ENCODE measurements around the gene KRT9. TPM values are rescaled to one million over a fixed set of nuclear protein-coding genes. Genes with fewer than 3 reads are reported as not detected.

KRT9 gene
- total RNA-seq, 4 donors from 2014 or later, result not detected

DNA sequence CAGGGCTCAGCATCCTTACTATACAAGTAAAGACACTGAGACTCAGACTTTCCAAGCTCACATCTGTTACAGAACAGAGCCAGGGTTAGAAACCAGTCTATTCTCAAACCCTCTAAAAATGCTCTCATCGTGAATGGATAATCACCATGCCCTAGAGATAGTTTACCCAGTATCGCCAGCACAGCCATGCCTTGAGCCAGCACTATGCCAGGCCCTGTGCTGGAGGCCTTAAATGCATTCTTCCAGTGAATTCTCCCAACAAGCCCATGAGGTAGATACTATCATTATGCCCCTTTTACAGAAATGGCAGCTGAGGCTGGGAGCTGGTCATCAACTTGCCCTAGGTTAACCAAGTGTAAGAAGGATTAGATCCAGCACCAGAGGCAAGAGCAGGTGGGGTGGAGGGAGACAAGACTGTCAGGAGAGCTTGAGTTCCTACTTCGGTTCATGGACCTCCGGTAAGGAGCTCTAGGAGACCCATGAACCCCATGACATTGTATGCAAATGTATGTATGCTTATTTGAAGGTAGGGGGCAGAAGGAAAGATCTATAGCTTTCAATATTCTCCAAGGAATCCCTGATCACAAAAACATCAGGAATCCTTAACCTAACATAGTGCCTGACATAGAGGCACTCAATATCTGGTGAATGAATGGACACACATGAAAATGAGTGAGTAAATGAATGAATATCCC, 9.7 kb upstream of the KRT9 start:
- in situ Hi-C loops (cut with MboI; ENCODE audit: low pct_ligation_motif_present in 1 of 4, low pct_unique_long_range_greater_than_20kb in 1 of 4, low sequenced_read_pairs in 3 of 4), result no loop called here
- Histone ChIP-seq H3K9me3 (no peaks in the 10 kb centered on the region), H3K27ac (no peak overlapping the region), H3K27me3 (peaks cover 2% of the 10 kb centered on the region), H3K36me3 (no peaks in the 10 kb centered on the region), H3K4me3 (no peak overlapping the region), H3K4me1 (peaks cover 0 to 11% (median 7%) of the 10 kb centered on the region in 4 donors)
- TF ChIP-seq EP300 (IDR thresholded peaks at IDR 0.05; ENCODE audit: low read depth), result no peak
- TF ChIP-seq, protein P1, sequence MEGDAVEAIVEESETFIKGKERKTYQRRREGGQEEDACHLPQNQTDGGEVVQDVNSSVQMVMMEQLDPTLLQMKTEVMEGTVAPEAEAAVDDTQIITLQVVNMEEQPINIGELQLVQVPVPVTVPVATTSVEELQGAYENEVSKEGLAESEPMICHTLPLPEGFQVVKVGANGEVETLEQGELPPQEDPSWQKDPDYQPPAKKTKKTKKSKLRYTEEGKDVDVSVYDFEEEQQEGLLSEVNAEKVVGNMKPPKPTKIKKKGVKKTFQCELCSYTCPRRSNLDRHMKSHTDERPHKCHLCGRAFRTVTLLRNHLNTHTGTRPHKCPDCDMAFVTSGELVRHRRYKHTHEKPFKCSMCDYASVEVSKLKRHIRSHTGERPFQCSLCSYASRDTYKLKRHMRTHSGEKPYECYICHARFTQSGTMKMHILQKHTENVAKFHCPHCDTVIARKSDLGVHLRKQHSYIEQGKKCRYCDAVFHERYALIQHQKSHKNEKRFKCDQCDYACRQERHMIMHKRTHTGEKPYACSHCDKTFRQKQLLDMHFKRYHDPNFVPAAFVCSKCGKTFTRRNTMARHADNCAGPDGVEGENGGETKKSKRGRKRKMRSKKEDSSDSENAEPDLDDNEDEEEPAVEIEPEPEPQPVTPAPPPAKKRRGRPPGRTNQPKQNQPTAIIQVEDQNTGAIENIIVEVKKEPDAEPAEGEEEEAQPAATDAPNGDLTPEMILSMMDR (IDR thresholded peaks at IDR 0.05), result no peak
- TF ChIP-seq POLR2AphosphoS5 (IDR thresholded peaks at IDR 0.05), result no peak
- no peak for TF ChIP-seq POLR2A (IDR thresholded peaks at IDR 0.05)
- no peak for DNase-seq
- WGBS, 2 donors (ENCODE audit: low coverage in 1 of 2), result 73 to 88% methylated on average over 2 to 4 of the region's 4 CpGs
- intact Hi-C loops (cut with DNase I; ENCODE audit: low total_unique reads), result no loop called here

DNA sequence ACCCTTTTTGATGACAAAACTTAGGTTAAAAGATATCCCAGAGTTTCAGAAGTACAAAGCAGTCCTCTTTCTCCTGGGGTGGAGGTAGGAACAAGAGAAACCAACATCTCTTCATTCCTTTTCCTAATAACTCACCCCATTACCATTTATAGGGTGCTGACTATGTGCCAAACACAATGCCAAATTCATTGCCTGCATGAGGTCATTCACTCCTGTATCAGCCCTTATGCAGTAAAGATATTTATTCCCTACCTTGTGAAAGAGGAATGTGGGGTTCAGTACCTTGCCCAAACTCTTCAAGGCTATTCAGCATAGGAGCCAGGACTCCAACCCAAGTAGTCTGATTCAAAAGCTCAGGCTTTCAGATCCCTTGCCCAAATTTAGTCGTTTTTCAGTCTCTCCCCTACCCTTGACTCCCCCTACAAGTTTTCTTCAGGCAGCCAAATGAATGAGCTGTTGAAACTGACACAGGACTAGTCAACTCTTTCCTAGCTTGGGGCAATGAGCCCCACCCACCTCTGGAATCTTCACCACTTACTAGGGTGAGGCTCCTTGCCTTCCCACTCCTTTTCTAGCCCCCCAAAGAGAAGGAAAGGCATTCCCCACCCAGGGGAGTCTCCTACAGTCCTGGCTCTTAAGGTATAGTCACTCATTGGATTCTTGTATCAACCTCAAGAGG, 9.0 kb upstream of the KRT9 start:
- intact Hi-C loops (cut with DNase I; ENCODE audit: low total_unique reads) (no loop called here), in situ Hi-C loops (cut with MboI; ENCODE audit: low pct_ligation_motif_present in 1 of 4, low pct_unique_long_range_greater_than_20kb in 1 of 4, low sequenced_read_pairs in 3 of 4) (no loop called here)
- H3K27me3 ChIP-seq, result peaks cover 9% of the 10 kb centered on the region
- H3K9me3 ChIP-seq, result no peaks in the 10 kb centered on the region
- H3K4me1 ChIP-seq, result peaks cover 0 to 11% (median 7%) of the 10 kb centered on the region in 4 donors
- no peak for DNase-seq
- TF ChIP-seq, protein P1 (IDR thresholded peaks at IDR 0.05), result no peak
- TF ChIP-seq EP300 (IDR thresholded peaks at IDR 0.05; ENCODE audit: low read depth), result no peak
- TF ChIP-seq POLR2A (IDR thresholded peaks at IDR 0.05), result no peak
- no peak for TF ChIP-seq POLR2AphosphoS5 (IDR thresholded peaks at IDR 0.05)
- WGBS, 2 donors (ENCODE audit: low coverage in 1 of 2), result 37% methylated on average over 1 of the region's 1 CpG; no CpG with 5 or more reads in 1 of the 2 donors
- H3K36me3 ChIP-seq, result no peaks in the 10 kb centered on the region
- no peak overlapping the region for H3K27ac ChIP-seq
- H3K4me3 ChIP-seq, result no peak overlapping the region

DNA sequence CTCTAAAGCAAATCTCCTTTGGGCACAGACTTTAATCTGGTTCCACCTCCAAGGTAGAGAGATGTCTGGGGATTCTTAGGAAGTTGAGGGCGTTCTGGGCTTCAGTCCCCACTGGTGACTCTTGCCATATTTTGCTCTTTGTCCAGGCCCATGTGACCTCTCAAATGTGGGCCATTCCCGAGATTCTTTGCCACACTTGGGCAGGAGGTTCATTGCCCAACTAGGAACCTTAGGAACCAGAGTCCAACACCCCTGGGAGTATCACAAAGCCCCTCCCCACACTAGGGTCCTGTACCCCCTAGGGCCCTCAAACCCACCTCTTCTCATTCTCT, 8.4 kb upstream of the KRT9 start:
- H3K27me3 ChIP-seq, result peaks cover 9% of the 10 kb centered on the region
- 80% methylated on average over 2 of the region's 2 CpGs; no CpG with 5 or more reads in 1 of the 2 donors for WGBS, 2 donors (ENCODE audit: low coverage in 1 of 2)
- H3K36me3 ChIP-seq, result no peaks in the 10 kb centered on the region
- no peak for DNase-seq
- H3K27ac ChIP-seq, result no peak overlapping the region
- in situ Hi-C loops (cut with MboI; ENCODE audit: low pct_ligation_motif_present in 1 of 4, low pct_unique_long_range_greater_than_20kb in 1 of 4, low sequenced_read_pairs in 3 of 4) (no loop called here), intact Hi-C loops (cut with DNase I; ENCODE audit: low total_unique reads) (no loop called here)
- H3K4me1 ChIP-seq, result peaks cover 0 to 11% (median 7%) of the 10 kb centered on the region in 4 donors
- H3K9me3 ChIP-seq, result no peaks in the 10 kb centered on the region
- H3K4me3 ChIP-seq, result no peak overlapping the region
- no peak for TF ChIP-seq POLR2AphosphoS5 (IDR thresholded peaks at IDR 0.05)
- no peak for TF ChIP-seq EP300 (IDR thresholded peaks at IDR 0.05; ENCODE audit: low read depth)
- TF ChIP-seq, protein P1 (IDR thresholded peaks at IDR 0.05), result no peak
- no peak for TF ChIP-seq POLR2A (IDR thresholded peaks at IDR 0.05)

DNA sequence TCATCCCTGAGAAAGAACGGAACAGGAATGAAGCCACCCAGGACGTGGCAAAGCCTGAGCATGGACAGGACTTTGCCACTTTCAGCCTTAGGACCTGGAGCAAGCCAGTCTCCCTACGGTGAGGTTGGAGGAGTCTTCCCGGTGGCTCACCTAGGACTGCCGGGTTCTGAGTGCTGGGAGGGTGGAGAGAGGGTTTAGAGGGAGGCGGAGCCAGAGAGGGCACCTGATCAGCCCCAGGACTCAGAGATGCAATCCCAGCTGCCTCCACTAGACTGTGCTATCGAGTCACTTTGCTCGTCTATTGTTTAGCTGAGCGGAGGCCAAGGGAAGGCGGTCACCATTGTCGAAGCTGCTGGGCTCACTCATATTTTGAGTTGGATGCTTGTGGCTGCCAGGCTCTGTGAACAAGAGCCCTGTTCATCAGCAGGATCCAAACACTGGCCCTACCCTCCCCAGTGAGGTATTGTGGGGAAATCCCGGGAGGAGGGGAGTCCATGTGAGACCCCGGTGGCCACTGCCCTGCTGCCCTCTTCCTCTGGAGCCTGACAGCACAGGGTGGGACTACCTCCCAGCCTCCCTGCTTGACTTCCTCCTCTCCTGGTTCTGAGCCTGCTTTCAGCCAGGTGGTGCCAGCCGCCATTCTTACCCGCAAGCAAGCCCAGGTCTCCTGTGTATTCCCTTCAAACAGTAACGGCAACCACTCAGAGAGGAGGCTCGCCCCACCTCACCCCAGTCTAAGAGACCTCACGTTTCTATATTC, 7.8 kb upstream of the KRT9 start:
- intact Hi-C loops (cut with DNase I; ENCODE audit: low total_unique reads) (no loop called here), in situ Hi-C loops (cut with MboI; ENCODE audit: low pct_ligation_motif_present in 1 of 4, low pct_unique_long_range_greater_than_20kb in 1 of 4, low sequenced_read_pairs in 3 of 4) (no loop called here)
- Histone ChIP-seq H3K4me1 (peaks cover 0 to 11% (median 7%) of the 10 kb centered on the region in 4 donors), H3K4me3 (no peak overlapping the region), H3K9me3 (no peaks in the 10 kb centered on the region), H3K27ac (peak overlapping the region in 2 of 4 donors; percentile 4 to 14), H3K27me3 (peaks cover 9% of the 10 kb centered on the region), H3K36me3 (no peaks in the 10 kb centered on the region)
- TF ChIP-seq POLR2A (IDR thresholded peaks at IDR 0.05) (peak; percentile 39), POLR2AphosphoS5 (IDR thresholded peaks at IDR 0.05) (peak in 2 of 3 donors; percentile 21 to 78), EP300 (IDR thresholded peaks at IDR 0.05; ENCODE audit: low read depth) (no peak)
- TF ChIP-seq, protein P1 (IDR thresholded peaks at IDR 0.05), result peak; percentile 60 to 91 (median 75)
- WGBS, 2 donors (ENCODE audit: low coverage in 1 of 2), result 47% methylated on average over 18 of the region's 18 CpGs; no CpG with 5 or more reads in 1 of the 2 donors
- peak; percentile 93 for DNase-seq

Data from transverse colon (tissue), 4 donors.